Neuronal stem cell (in vitro differentiated cells): ENCODE data around the gene EPHA2.

ENCODE experiments used
- DNase-seq: peaks from one replicate; pipeline ENCODE4 v3.0.0-alpha.2; 2013; ENCODE audit warnings: low spot score
- H2AFZ ChIP-seq: one replicate; pipeline ENCODE4 v1.6.1; 2013; ENCODE audit warnings: mild to moderate bottlenecking, low read length, inconsistent platforms
- H2AK5ac ChIP-seq: 2 replicates; pipeline ENCODE4 v1.6.1; 2013; ENCODE audit warnings: low read depth, mild to moderate bottlenecking, inconsistent platforms, low read length, moderate library complexity, mixed read lengths
- H2BK120ac ChIP-seq: 2 replicates; pipeline ENCODE4 v1.6.1; 2013; ENCODE audit warnings: low read depth, mild to moderate bottlenecking, inconsistent platforms, low read length, moderate library complexity, mixed read lengths
- H2BK12ac ChIP-seq: one replicate; pipeline ENCODE4 v1.6.1; 2013; ENCODE audit warnings: low read length, inconsistent platforms
- H2BK15ac ChIP-seq: 2 replicates; pipeline ENCODE4 v1.6.1; 2013; ENCODE audit warnings: mild to moderate bottlenecking, low read length, inconsistent platforms, mixed read lengths
- H2BK5ac ChIP-seq: one replicate; pipeline ENCODE4 v1.6.1; 2013; ENCODE audit warnings: inconsistent platforms, mild to moderate bottlenecking, low read length, moderate library complexity
- H3K14ac ChIP-seq: one replicate; pipeline ENCODE4 v1.6.1; 2013; ENCODE audit warnings: low read length, inconsistent platforms
- H3K18ac ChIP-seq: 2 replicates; pipeline ENCODE4 v1.6.1; 2013; ENCODE audit warnings: low read length, inconsistent platforms
- H3K23ac ChIP-seq: 2 replicates; pipeline ENCODE4 v1.6.1; 2013; ENCODE audit warnings: low read depth, mild to moderate bottlenecking, mixed read lengths, low read length, inconsistent platforms; ENCODE audit not compliant: poor library complexity
- H3K27ac ChIP-seq: replicated peaks from 3 replicates; pipeline ENCODE4 v1.5.1; 2013; ENCODE audit warnings: low read length, inconsistent platforms
- H3K27me3 ChIP-seq, 3 experiments: 2 replicates each; pipeline ENCODE4 v1.6.1; 2013; ENCODE audit warnings: low read length in 3 of 3, mild to moderate bottlenecking in 2 of 3, inconsistent platforms in 1 of 3, low read depth in 1 of 3, mixed read lengths in 1 of 3, moderate library complexity in 1 of 3; ENCODE audit not compliant: control insufficient read depth in 3 of 3, insufficient read depth in 3 of 3
- H3K36me3 ChIP-seq, 2 donors: replicated peaks in 1 of 2; 2 replicates each; pipeline ENCODE4 v1.6.1; 2013; ENCODE audit warnings: low read length in 2 of 2; ENCODE audit not compliant: control insufficient read depth in 2 of 2, insufficient read depth in 2 of 2
- H3K4ac ChIP-seq: 2 replicates; pipeline ENCODE4 v1.6.1; 2013; ENCODE audit warnings: inconsistent platforms, mild to moderate bottlenecking, low read length, moderate library complexity
- H3K4me1 ChIP-seq, 2 donors: 1 replicate in 1 of 2; 2 replicates in 1 of 2; pipeline ENCODE4 v1.6.1; 2013; ENCODE audit warnings: low read length in 2 of 2, low read depth in 1 of 2; ENCODE audit not compliant: control insufficient read depth in 2 of 2, insufficient read depth in 1 of 2
- H3K4me2 ChIP-seq: one replicate; pipeline ENCODE4 v1.6.1; 2013; ENCODE audit warnings: mild to moderate bottlenecking, low read length, inconsistent platforms; ENCODE audit not compliant: insufficient read depth, poor library complexity, severe bottlenecking
- H3K4me3 ChIP-seq, 2 donors: 2 replicates each; pipeline ENCODE4 v1.5.1; 2013; ENCODE audit warnings: low read length in 2 of 2, mild to moderate bottlenecking in 2 of 2, inconsistent platforms in 1 of 2, moderate library complexity in 1 of 2
- H3K79me1 ChIP-seq: one replicate; pipeline ENCODE4 v1.6.1; 2013; ENCODE audit warnings: low read depth, mild to moderate bottlenecking, inconsistent platforms, low read length, moderate library complexity
- H3K9ac ChIP-seq: one replicate; pipeline ENCODE4 v1.6.1; 2013; ENCODE audit warnings: mild to moderate bottlenecking, low read depth, low read length, inconsistent platforms; ENCODE audit not compliant: poor library complexity
- H3K9me3 ChIP-seq, 2 donors: replicated peaks in 1 of 2; 2 replicates each; pipeline versions ENCODE3 to v1.6.1; 2013; ENCODE audit warnings: low read length in 2 of 2, mild to moderate bottlenecking in 2 of 2, inconsistent platforms in 1 of 2, low read depth in 1 of 2, mixed read lengths in 1 of 2, moderate library complexity in 1 of 2; ENCODE audit not compliant: control insufficient read depth in 2 of 2, insufficient read depth in 1 of 2
- H4K8ac ChIP-seq: one replicate; pipeline ENCODE4 v1.6.1; 2013; ENCODE audit warnings: low read depth, mild to moderate bottlenecking, inconsistent platforms, low read length, moderate library complexity
- H4K91ac ChIP-seq: one replicate; pipeline ENCODE4 v1.6.1; 2013; ENCODE audit warnings: low read length, low read depth, mild to moderate bottlenecking, inconsistent platforms; ENCODE audit not compliant: poor library complexity
- WGBS, 2 donors: extraction: QIAGEN DNeasy Blood & Tissue Kit; methylation state at CpG; one replicate each; pipeline ENCODE4 v1.1.7; 2013; ENCODE audit warnings: missing lambda C conversion rate in 2 of 2, mixed read lengths in 1 of 2; ENCODE audit not compliant: insufficient read length in 2 of 2, insufficient replicate concordance in 1 of 2; ENCODE audit errors: extremely low coverage in 2 of 2; 5-methylcytosine and 5-hydroxymethylcytosine counted together

Gene EPHA2

GRCh38 chr1:16142383-16142995 is 13.4 kb downstream of the EPHA2 start:
- Histone ChIP-seq H3K79me1 (peaks cover 43% of the 10 kb centered on the region), H2BK15ac (no peak overlapping the region), H2BK120ac (no peak overlapping the region), H3K4ac (no peak overlapping the region), H3K9me3 (no peaks in the 10 kb centered on the region), H2BK12ac (no peak overlapping the region), H3K36me3 (peaks cover 63 to 81% of the 10 kb centered on the region in 2 donors), H2AFZ (no peak overlapping the region), H3K23ac (no peak overlapping the region), H3K9ac (no peak overlapping the region), H4K91ac (no peak overlapping the region), H2BK5ac (no peak overlapping the region), H4K8ac (no peak overlapping the region), H2AK5ac (no peak overlapping the region), H3K4me3 (no peak overlapping the region), H3K4me1 (peaks cover 31 to 59% of the 10 kb centered on the region in 2 donors), H3K27ac (no peak overlapping the region), H3K14ac (no peak overlapping the region), H3K27me3 (no peaks in the 10 kb centered on the region), H3K4me2 (no peak overlapping the region), H3K18ac (no peak overlapping the region)
- DNase-seq, result no peak
- WGBS, 2 donors, result no CpG with 5 or more reads among the region's 5 CpGs

- Histone ChIP-seq H3K4ac (no peak overlapping the region), H3K36me3 (peaks cover 61 to 80% of the 10 kb centered on the region in 2 donors), H3K14ac (peak overlapping the region; percentile 73), H3K27me3 (no peaks in the 10 kb centered on the region), H2BK120ac (no peak overlapping the region), H4K8ac (no peak overlapping the region), H3K23ac (no peak overlapping the region), H2BK15ac (no peak overlapping the region), H3K4me3 (no peak overlapping the region), H2AFZ (no peak overlapping the region), H2BK12ac (no peak overlapping the region), H4K91ac (no peak overlapping the region), H3K18ac (peak overlapping the region; percentile 82), H3K4me1 (peaks cover 23 to 52% of the 10 kb centered on the region in 2 donors), H3K4me2 (no peak overlapping the region), H3K9me3 (no peaks in the 10 kb centered on the region), H3K79me1 (peaks cover 43% of the 10 kb centered on the region), H3K9ac (no peak overlapping the region), H3K27ac (peak overlapping the region; percentile 40), H2BK5ac (no peak overlapping the region), H2AK5ac (peak overlapping the region; percentile 53)
- no peak for DNase-seq
- WGBS, 2 donors, result no CpG with 5 or more reads among the region's 16 CpGs
These were observed 14.1 kb downstream of the EPHA2 start for GRCh38 chr1:16141573-16142336.

GRCh38 chr1:16140068-16140596 is 15.7 kb downstream of the EPHA2 start:
- Histone ChIP-seq H3K9me3 (no peaks in the 10 kb centered on the region), H4K91ac (no peak overlapping the region), H3K4ac (no peak overlapping the region), H3K14ac (no peak overlapping the region), H3K9ac (peak overlapping the region; percentile 35), H2AK5ac (no peak overlapping the region), H2BK15ac (no peak overlapping the region), H3K4me2 (no peak overlapping the region), H3K27ac (no peak overlapping the region), H4K8ac (no peak overlapping the region), H3K23ac (no peak overlapping the region), H3K36me3 (peaks cover 66 to 83% of the 10 kb centered on the region in 2 donors), H2BK120ac (no peak overlapping the region), H3K4me3 (peak overlapping the region in 1 of 2 donors; percentile 5), H3K4me1 (peaks cover 7 to 39% of the 10 kb centered on the region in 2 donors), H3K18ac (peak overlapping the region; percentile 61), H2BK5ac (no peak overlapping the region), H3K27me3 (no peaks in the 10 kb centered on the region), H2AFZ (no peak overlapping the region), H2BK12ac (no peak overlapping the region), H3K79me1 (peaks cover 41% of the 10 kb centered on the region)
- DNase-seq, result no peak
- WGBS, 2 donors, result no CpG with 5 or more reads among the region's 7 CpGs

GRCh38 chr1:16139473-16139962 is 16.4 kb downstream of the EPHA2 start:
- Histone ChIP-seq H3K79me1 (peaks cover 37% of the 10 kb centered on the region), H3K27me3 (no peaks in the 10 kb centered on the region), H2AK5ac (no peak overlapping the region), H2AFZ (no peak overlapping the region), H3K14ac (no peak overlapping the region), H2BK120ac (no peak overlapping the region), H3K23ac (peak overlapping the region; percentile 7), H3K9me3 (no peaks in the 10 kb centered on the region), H2BK5ac (no peak overlapping the region), H3K9ac (no peak overlapping the region), H2BK12ac (no peak overlapping the region), H4K8ac (no peak overlapping the region), H2BK15ac (no peak overlapping the region), H3K4ac (no peak overlapping the region), H3K4me3 (no peak overlapping the region), H4K91ac (no peak overlapping the region), H3K27ac (no peak overlapping the region), H3K4me2 (no peak overlapping the region), H3K36me3 (peaks cover 68 to 83% of the 10 kb centered on the region in 2 donors), H3K18ac (no peak overlapping the region), H3K4me1 (peaks cover 4 to 33% of the 10 kb centered on the region in 2 donors)
- no peak for DNase-seq
- no CpG with 5 or more reads among the region's 3 CpGs for WGBS, 2 donors
